GM21619 (cell line): Measurements from ENCODE around the gene LTBR.

Source experiments
- ATAC-seq: cut with Tn5 transposase; IDR thresholded peaks from one replicate; pipeline ENCODE4 v1.9.1; 2021; ENCODE audit not compliant: unreplicated experiment

The LTBR gene

GRCh38 chr12:6367969-6368892 lies 15.7 kb upstream of the LTBR start:
- no peak for ATAC-seq

DNA sequence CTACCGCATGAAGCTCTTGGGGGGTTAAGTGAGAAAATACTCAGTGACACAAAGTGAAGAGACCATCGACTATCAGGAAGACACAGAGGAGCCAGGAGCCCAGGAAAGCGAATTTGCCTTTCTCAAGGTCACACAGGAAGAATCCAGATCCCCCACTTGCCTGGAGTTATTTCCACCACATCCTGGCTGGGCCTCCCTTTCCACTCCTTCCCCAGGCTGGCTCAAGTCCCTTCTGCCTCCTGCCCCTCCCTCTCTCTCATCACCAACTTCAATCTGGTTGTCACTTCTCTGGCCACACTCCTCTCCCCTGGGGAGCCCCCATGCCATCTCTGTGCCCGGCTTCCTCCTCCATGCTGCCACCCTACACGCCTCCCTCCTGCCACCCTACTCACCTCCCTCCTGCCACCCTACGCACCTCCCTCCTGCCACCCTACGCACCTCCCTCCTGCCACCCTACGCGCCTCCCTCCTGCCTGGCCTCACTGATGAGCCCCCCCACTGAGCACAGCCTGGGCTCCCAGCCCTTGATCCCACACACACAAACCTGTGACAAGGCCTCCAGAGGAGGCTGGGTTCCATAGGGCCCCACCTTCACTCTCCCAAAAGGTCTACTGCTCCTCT lies 14.9 kb upstream of the LTBR start:
- ATAC-seq, result no peak

DNA sequence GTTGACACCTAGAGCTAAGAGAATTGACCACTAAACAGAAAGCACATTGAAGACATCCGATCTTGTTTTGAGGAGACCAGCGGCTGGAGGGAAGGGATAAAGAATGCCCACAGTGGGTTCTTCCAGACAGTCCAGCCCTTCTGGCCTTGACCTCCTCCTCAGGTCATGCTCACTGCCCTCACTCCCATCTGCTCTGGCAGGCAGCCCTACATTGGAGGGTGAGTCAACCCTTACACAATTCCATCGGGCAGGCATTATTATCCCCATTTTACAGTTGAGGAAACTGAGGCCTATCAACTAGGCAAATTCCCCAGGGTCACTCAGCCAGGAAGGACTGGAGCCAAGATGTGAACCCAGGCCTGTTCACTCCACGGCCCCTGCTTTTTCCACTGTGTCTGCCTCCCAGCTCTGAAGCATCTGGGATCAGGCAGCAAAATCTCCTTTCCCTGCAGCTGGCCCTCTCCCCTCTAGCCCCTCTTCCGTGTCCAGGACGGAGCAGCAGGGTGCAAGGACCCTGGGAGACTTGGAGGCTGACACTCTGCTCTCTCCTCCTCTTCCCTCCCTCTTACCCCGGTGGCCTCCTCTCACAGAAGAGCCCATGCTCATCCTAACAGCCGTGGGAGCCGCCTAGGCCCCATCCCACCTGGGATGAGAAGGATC lies 13.9 kb upstream of the LTBR start:
- ATAC-seq, result no peak

GRCh38 chr12:6370576-6370935 lies 13.4 kb upstream of the LTBR start:
- ATAC-seq, result no peak

- no peak for ATAC-seq
Observed at GRCh38 chr12:6370994-6371754, 12.8 kb upstream of the LTBR start.

GRCh38 chr12:6372403-6373003 lies 11.5 kb upstream of the LTBR start:
- no peak for ATAC-seq

DNA sequence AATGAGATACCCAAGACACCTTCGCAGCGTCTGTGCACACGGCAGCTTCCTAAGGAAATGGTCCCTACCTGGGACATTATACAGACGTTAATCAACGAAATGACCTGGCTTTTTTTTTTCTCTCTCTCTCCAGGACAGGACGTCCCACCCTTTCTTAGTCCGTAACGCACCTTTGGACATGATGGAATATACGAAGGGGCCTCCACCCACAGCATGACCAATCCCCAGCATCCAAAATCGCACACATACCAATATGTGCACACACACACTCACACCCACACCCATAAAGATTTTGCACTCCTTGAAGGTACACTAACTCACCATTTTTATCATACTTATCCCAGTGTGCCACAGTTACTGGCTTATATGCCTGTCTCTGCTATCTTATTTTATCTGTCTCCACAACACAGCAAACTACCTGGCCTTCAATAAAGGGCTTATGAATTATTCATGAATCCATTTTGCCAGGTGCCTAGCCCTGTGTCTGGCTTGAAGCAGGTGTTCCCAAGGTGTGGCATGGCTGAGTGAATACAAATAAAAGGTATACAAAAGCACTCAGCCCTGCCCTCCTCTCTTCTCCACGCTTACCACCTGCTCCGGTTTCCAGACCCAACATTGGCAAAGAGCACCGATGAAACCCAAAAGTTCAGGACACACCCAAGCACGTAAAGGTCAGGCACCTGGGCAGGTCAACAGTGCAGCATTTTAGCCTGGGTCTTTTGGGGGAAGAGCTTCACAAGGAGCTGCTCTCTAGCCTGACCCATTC lies 10.8 kb upstream of the LTBR start:
- ATAC-seq, result no peak

DNA sequence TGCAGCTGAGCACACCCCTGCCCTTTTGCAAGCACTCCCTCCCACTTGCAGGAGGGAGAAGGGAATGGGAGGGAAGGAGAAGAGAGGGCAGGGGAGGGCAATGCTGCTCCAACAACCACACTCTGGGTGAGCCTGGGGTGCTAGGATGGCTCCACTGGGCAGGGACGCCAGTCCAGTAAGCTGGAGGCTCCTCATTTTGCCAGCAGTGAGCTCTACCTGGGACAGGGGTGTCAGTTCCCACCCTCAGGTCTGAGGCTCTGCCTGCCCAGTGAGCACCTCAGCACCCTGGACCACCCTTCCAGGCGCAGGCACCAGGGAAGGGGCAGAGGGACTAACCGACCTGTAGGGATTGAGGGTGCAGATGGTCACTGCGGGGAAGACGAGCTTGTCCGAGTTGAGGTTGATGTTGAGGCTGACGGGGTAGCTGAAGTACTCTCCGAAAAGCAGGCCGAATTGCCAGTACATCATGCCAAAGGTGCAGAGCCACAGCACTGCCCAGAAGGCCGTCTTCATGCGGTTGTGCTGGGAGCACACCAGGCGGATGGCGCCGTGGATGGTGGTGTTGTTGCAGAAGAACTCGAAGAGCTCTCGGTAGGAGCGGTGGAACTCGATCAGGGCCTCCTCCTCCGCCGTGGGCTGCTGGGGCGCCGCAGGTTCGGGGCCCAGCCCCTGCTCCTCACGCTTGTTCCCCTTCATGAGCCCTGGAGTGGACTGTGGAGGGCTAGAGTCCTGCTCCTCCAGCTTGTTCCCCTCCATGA lies 9.8 kb upstream of the LTBR start:
- ATAC-seq, result no peak

DNA sequence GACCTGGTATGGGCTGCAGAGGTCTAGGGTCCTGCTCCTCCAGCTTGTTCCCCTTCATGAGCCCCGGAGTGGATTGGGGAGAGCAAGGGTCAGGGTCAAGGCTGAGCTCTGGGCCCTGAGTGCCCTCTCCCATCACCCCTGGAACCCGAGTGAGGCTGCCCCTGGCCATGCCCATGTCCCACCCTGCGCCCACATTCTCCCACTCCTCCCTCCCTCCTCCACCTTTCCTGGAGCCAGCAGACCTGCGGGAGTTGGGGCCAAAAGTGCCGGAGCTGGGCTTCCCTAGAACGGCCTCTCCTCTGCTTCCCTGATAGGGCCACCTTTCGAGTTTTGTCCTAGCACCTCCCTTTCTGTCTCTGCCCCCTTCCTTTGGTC lies 9.2 kb upstream of the LTBR start:
- no peak for ATAC-seq

DNA sequence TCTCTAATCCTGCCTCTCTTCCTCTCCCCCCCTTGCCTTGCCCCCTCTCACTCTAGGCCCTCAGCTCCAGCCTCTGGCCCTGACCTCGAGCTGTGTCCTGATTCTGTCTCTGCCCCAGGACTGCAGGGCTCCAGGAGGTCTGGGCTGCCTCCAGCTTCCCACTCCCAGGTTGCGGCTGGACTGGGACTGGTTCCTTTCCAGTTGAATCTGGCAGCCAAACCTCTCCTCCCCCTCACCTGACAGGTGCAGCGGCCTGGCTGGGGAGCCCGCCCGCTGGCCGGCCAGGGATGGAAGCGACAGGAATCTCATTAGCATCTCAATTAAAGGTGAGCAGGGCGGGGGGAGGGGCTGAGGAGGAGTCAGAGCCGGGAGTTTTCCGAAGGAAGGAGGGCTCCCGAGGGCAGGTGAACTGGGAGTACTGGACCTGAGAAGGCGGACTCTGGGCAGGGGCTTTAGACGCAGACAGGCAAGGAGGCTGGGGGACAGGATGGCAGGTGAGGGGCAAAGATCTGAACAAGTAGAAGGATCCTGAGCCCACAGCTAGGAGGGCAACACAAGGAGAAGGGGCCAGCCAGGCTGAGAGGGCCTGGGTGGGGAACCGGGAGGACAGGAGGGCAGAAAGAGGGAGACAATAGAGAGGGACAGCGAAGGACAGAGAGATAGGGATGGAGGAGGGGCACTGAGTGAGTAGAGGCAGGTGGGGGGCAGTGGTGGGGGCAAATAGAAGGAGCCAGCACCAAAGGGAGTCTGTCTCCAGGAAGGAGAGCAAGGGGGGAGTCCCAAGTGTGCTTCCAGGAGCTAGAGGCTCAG lies 8.5 kb upstream of the LTBR start, which contains the start of gene SCNN1A:
Gene SCNN1A, minus strand, starts transcription at position 295 of the 810 bp plus-strand sequence. CDS start 780 bp downstream, outside the sequence.
- no peak for ATAC-seq

DNA sequence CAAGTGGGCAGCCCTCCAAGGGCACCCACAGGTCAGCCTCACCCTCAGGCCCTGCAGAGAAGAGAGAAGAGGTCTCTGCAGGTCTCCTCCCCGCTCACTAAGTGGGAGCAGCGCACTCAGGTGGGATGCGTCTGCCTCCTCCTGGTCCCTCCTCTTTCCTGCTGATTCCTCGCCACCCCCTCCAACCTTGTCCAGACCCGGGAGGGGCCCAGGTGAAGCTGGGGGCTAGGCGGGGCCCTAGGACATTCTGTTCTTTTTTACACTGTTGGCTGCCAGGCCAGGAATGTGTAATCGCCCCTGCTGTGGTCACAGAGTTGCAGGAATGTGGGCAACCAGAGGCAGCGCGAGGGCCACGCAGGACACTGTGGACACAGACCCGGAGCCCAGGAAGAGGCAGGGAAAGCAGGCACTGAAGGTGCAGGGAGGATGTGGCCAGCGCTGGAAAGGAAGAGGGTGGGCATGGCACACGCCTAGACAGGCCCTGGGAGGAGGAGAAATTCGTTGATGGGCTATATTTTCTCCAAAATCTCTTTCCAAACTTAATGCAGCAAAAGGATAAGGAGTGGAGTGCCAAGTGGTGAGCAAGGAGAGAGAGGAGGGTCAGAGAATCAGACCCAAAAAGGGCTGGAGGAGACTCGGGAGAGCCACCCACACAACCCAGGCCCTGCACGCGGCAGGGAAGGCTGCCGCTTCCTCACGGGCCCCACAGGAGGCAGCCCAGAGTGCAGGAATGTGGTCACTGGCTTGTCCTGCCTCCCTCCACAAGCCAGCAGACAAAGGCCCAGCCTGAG lies 7.7 kb upstream of the LTBR start:
- ATAC-seq, result no peak

DNA sequence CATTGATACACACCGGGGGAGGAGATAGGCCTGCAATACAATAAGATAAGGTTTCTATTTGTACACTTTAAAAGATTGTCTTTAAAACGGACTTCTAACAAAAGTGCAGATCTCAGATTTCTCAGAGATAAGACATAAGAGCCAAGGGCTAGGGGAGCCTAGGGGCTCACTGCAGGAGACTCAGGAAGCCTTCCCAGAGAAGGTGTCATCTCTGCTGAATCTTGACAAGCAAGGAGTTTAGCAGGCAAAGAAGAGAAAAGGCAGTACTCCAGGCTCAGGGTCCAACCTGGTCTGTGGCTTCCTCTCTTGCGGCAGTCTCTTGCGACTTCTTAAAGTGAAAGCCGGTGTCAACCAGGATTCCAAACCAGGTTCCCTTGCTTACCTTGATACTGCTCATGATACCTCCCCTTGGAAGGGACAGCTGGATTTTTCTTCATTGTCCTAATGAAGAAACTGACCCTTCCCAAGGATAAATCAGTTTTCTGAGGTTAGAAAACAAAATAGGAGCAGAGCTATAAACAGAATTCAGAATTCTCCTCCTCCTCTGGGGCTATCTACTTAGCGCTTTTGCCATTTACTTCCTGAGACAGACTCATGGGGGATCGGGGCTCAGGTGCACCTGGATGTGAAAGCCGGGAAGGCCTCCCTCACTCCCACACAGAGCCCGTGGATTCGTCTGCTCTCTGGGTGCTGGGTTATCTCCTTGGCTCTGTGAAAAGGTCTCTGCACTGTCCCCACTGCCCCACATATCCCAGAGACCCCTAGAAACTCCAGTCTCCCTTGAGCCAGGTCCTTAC lies 6.9 kb upstream of the LTBR start:
- no peak for ATAC-seq

GRCh38 chr12:6377667-6377994 lies 6.3 kb upstream of the LTBR start:
- ATAC-seq, result no peak

- ATAC-seq, result no peak
Observed at GRCh38 chr12:6378709-6379472, 5.1 kb upstream of the LTBR start.

DNA sequence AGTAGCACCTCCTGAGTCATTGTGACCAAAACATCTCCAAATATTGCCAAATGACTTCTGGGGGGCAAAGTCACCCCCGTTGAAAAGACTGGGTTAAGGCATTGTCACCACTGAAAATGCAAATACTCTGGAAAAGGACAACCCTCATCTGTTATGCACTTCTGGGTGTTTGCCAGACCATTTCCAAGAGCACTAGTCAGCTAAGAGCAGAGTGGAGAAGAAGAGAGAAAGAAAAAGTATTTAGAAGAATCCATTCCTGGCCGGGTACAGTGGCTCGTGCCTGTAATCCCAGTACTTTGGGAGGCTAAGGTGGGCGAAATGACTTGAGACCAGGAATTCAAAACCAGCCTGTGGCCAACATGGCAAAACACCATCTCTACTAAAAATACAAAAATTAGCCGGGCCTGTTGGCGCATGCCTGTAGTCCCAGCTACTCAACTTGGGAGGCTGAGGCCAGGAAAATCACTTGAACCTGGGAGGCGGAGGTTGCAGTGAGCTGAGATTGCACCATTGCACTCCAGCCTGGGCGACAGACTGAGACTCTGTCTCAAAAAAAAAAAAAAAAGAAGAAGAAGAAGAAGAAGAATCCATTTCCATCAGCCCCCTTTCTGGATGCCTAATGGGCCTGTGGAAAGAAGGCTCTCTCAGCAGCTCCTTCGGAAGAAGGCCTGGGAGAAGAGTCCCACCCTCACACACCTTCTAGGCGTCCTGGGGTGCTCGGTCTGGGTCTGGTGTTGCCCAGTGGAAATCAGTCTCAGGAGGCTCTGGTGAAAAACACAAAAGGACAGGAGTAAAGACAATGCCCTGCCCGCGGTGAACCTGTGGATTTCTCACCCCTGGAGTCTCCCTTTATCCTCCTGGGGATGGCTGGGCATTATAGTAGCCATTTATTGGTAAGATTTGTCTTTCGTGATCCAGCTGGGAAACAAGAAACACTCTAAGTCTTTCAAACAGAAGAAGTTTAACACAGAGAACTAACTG lies 3.5 kb upstream of the LTBR start:
- no peak for ATAC-seq
